Body of pancreas (tissue), 4 donors: ENCODE data around the gene DTHD1. TPM values are rescaled to one million over a fixed set of nuclear protein-coding genes. Genes with fewer than 3 reads are reported as not detected.

Experiments
- ATAC-seq: fragments of 150-250 bp; one replicate; pipeline ENCODE4 v1.9.1; 2016
- DNase-seq, 4 donors: peaks; one replicate each; pipeline ENCODE4 v3.0.0-alpha.2; 2019
- H3K27ac ChIP-seq, 4 donors: fragments of 200-600 bp; sonication (generic); 1 replicate in 3 of 4; 2 replicates in 1 of 4; pipeline versions ENCODE4 v1.5.1 to v1.6.1; 2016 to 2019; ENCODE audit warnings: mild to moderate bottlenecking in 1 of 4, mixed read lengths in 1 of 4, moderate library complexity in 1 of 4
- H3K27me3 ChIP-seq, 2 donors: fragments of 200-600 bp; sonication (generic); one replicate each; pipeline ENCODE4 v1.6.0; 2016; ENCODE audit warnings: mild to moderate bottlenecking in 1 of 2
- H3K36me3 ChIP-seq, 2 donors: fragments of 200-600 bp; sonication (generic); replicated peaks in 1 of 2; 2 replicates each; pipeline ENCODE4 v1.5.1; 2016; ENCODE audit warnings: low read depth in 2 of 2; ENCODE audit not compliant: insufficient read depth in 1 of 2
- H3K4me1 ChIP-seq: fragments of 200-600 bp; sonication (generic); one replicate; pipeline ENCODE4 v1.6.0; 2016
- H3K4me3 ChIP-seq, 2 donors: fragments of 200-600 bp; sonication (generic); 1 replicate in 1 of 2; 2 replicates in 1 of 2; pipeline ENCODE4 v1.5.1; 2016 to 2019
- H3K9me3 ChIP-seq, 3 donors: fragments of 200-600 bp; sonication (generic); 1 replicate in 2 of 3; 2 replicates in 1 of 3; pipeline ENCODE4 v1.5.1; 2016
- CTCF ChIP-seq, 7 experiments: fragments of 450-650 bp in 4 of 7; fragments of 200-600 bp in 3 of 7; sonication (generic) in 3 of 7; IDR thresholded peaks; one replicate each; pipeline ENCODE4 v1.5.1; 2016 to 2019; ENCODE audit warnings: antibody characterized with exemption in 7 of 7
- POLR2A ChIP-seq, 3 donors: fragments of 450-650 bp; IDR thresholded peaks; one replicate each; pipeline ENCODE4 v1.6.1; 2016; ENCODE audit warnings: antibody characterized with exemption in 3 of 3, mild to moderate bottlenecking in 2 of 3
- WGBS, 2 donors: methylation state at CpG; one replicate each; pipeline ENCODE4 v1.1.5; 2017; 5-methylcytosine and 5-hydroxymethylcytosine counted together
- intact Hi-C: fragments of 100-400 bp; cut with DNase I; formaldehyde crosslinking; loops from one replicate; pipeline ENCODE4 v1.15.1; 2023
- total RNA-seq, 2 donors: library from RNA; depleted of rRNA; stranded (reverse); fragments of >200 nt; gene quantifications; one replicate each; pipeline ENCODE4 v1.1.0, GENCODE V29; 2016

Gene DTHD1
- total RNA-seq, 2 donors from 2014 or later = under 0.01 TPM; not detected in 1

- intact Hi-C loops = no loop called here
- TF ChIP-seq CTCF (IDR thresholded peaks at IDR 0.05) = no peak
- TF ChIP-seq POLR2A (IDR thresholded peaks at IDR 0.05) = no peak
- H3K27me3 ChIP-seq = no peaks in the 10 kb centered on the region
- ATAC-seq = no peak
- no peak overlapping the region for H3K27ac ChIP-seq
- WGBS, 2 donors = 68 to 79% methylated on average over 6 of the region's 6 CpGs
- DNase-seq = no peak
- H3K9me3 ChIP-seq = no peaks in the 10 kb centered on the region
- no peaks in the 10 kb centered on the region for H3K36me3 ChIP-seq
- H3K4me3 ChIP-seq = no peak overlapping the region
- H3K4me1 ChIP-seq = no peaks in the 10 kb centered on the region
Observed at GRCh38 chr4:36333303-36333877, 52.0 kb downstream of the DTHD1 start.

- no peaks in the 10 kb centered on the region for H3K4me1 ChIP-seq
- intact Hi-C loops = no loop called here
- TF ChIP-seq POLR2A (IDR thresholded peaks at IDR 0.05) = no peak
- TF ChIP-seq CTCF (IDR thresholded peaks at IDR 0.05) = no peak
- no peak overlapping the region for H3K27ac ChIP-seq
- 3 to 6% methylated on average over 1 of the region's 1 CpG for WGBS, 2 donors
- no peaks in the 10 kb centered on the region for H3K9me3 ChIP-seq
- ATAC-seq = no peak
- no peaks in the 10 kb centered on the region for H3K27me3 ChIP-seq
- DNase-seq = no peak
- no peaks in the 10 kb centered on the region for H3K36me3 ChIP-seq
- no peak overlapping the region for H3K4me3 ChIP-seq
Observed at GRCh38 chr4:36337665-36338185, 56.3 kb downstream of the DTHD1 start.

- ATAC-seq (no peak), DNase-seq (no peak)
- H3K4me3 ChIP-seq = no peak overlapping the region
- TF ChIP-seq POLR2A (IDR thresholded peaks at IDR 0.05) (no peak), CTCF (IDR thresholded peaks at IDR 0.05) (no peak)
- no peaks in the 10 kb centered on the region for H3K27me3 ChIP-seq
- H3K27ac ChIP-seq = no peak overlapping the region
- no peaks in the 10 kb centered on the region for H3K36me3 ChIP-seq
- 42 to 69% methylated on average over 3 of the region's 3 CpGs for WGBS, 2 donors
- intact Hi-C loops = no loop called here
- no peaks in the 10 kb centered on the region for H3K4me1 ChIP-seq
- H3K9me3 ChIP-seq = no peaks in the 10 kb centered on the region
Observed at GRCh38 chr4:36338973-36339372, 57.6 kb downstream of the DTHD1 start.

- Histone ChIP-seq H3K36me3 (no peaks in the 10 kb centered on the region), H3K4me1 (no peaks in the 10 kb centered on the region), H3K27me3 (no peaks in the 10 kb centered on the region), H3K4me3 (no peak overlapping the region), H3K27ac (no peak overlapping the region), H3K9me3 (no peaks in the 10 kb centered on the region)
- WGBS, 2 donors = 83 to 85% methylated on average over 6 of the region's 6 CpGs
- intact Hi-C loops = no loop called here
- no peak for TF ChIP-seq CTCF (IDR thresholded peaks at IDR 0.05)
- no peak for TF ChIP-seq POLR2A (IDR thresholded peaks at IDR 0.05)
- ATAC-seq (no peak), DNase-seq (no peak)
Observed at GRCh38 chr4:36341936-36342335, 60.5 kb downstream of the DTHD1 start.
